Lower lobe of right lung (tissue), 2 donors: ENCODE measurements around the gene SFXN1. TPM values are rescaled to one million over a fixed set of nuclear protein-coding genes. Genes with fewer than 3 reads are reported as not detected.
"Not testable (repeated sequence)": the region's sequence is repeated elsewhere in the genome, so short reads cannot be mapped to it uniquely, and the experiment has no call there.

Experiments
- ATAC-seq, 2 donors: fragments of 200-7000 bp; cut with Tn5 transposase; one replicate each; pipeline ENCODE4 v1.9.1; 2020 to 2022; ENCODE audit warnings: mild to moderate bottlenecking in 2 of 2, moderate library complexity in 2 of 2
- DNase-seq: peaks from one replicate; pipeline ENCODE4 v3.0.0-alpha.2; 2020
- H3K27ac ChIP-seq: fragments of 200-600 bp; one replicate; pipeline ENCODE4 v1.8.0; 2022
- H3K27me3 ChIP-seq: fragments of 200-600 bp; one replicate; pipeline ENCODE4 v1.8.0; 2022; ENCODE audit warnings: low read depth
- H3K36me3 ChIP-seq: fragments of 200-600 bp; one replicate; pipeline ENCODE4 v1.8.0; 2022; ENCODE audit warnings: mild to moderate bottlenecking
- H3K4me1 ChIP-seq: fragments of 200-600 bp; one replicate; pipeline ENCODE4 v1.8.0; 2022
- H3K4me3 ChIP-seq: fragments of 200-600 bp; one replicate; pipeline ENCODE4 v1.8.0; 2022; ENCODE audit warnings: mild to moderate bottlenecking
- H3K9me3 ChIP-seq: fragments of 200-600 bp; one replicate; pipeline ENCODE4 v1.8.0; 2022
- intact Hi-C: fragments of 100-400 bp; cut with DNase I; formaldehyde crosslinking; loops from one replicate; pipeline ENCODE4 v1.11.0; 2022
- total RNA-seq: library from RNA; stranded (reverse); fragmentation: NEBNext Ultra II Directional; extraction: Animal tissue kit (Norgen Biotek cat#: 25700); gene quantifications from one replicate; pipeline ENCODE4 v1.2.1, GENCODE V29; 2021
- TF ChIP-seq, protein P1 (sequence below): fragments of 200-600 bp; IDR thresholded peaks from one replicate; pipeline ENCODE4 v1.8.0; 2022; ENCODE audit warnings: antibody characterized with exemption, mild to moderate bottlenecking
- donor health status: DM: no; HTN: yes; CAD: no; lungs with severe emphysema.

Gene SFXN1
- total RNA-seq, 1 donor from 2014 or later: 15.7 TPM

- intact Hi-C loops: no loop called here
- TF ChIP-seq, protein P1, sequence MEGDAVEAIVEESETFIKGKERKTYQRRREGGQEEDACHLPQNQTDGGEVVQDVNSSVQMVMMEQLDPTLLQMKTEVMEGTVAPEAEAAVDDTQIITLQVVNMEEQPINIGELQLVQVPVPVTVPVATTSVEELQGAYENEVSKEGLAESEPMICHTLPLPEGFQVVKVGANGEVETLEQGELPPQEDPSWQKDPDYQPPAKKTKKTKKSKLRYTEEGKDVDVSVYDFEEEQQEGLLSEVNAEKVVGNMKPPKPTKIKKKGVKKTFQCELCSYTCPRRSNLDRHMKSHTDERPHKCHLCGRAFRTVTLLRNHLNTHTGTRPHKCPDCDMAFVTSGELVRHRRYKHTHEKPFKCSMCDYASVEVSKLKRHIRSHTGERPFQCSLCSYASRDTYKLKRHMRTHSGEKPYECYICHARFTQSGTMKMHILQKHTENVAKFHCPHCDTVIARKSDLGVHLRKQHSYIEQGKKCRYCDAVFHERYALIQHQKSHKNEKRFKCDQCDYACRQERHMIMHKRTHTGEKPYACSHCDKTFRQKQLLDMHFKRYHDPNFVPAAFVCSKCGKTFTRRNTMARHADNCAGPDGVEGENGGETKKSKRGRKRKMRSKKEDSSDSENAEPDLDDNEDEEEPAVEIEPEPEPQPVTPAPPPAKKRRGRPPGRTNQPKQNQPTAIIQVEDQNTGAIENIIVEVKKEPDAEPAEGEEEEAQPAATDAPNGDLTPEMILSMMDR: no peak
- H3K36me3 ChIP-seq: peaks cover 52% of the 10 kb centered on the region
These were observed 16.2 kb downstream of the SFXN1 start for GRCh38 chr5:175494264-175495183.

GRCh38 chr5:175501759-175502158 is 23.4 kb downstream of the SFXN1 start:
- H3K36me3 ChIP-seq: peaks cover 19% of the 10 kb centered on the region
- H3K27me3 ChIP-seq: no peaks in the 10 kb centered on the region
- TF ChIP-seq, protein P1: no peak
- no peak overlapping the region for H3K27ac ChIP-seq
- ATAC-seq (no peak), DNase-seq (no peak)
- no peaks in the 10 kb centered on the region for H3K4me1 ChIP-seq
- intact Hi-C loops: no loop called here
- no peaks in the 10 kb centered on the region for H3K9me3 ChIP-seq
- no peak overlapping the region for H3K4me3 ChIP-seq

More at GRCh38 chr5:175494264-175495183, 16.2 kb downstream of the SFXN1 start:
- Histone ChIP-seq H3K4me3 (no peak overlapping the region), H3K27ac (no peak overlapping the region), H3K4me1 (no peaks in the 10 kb centered on the region), H3K9me3 (no peaks in the 10 kb centered on the region), H3K27me3 (no peaks in the 10 kb centered on the region)
- DNase-seq: no peak
- no peak for ATAC-seq

DNA sequence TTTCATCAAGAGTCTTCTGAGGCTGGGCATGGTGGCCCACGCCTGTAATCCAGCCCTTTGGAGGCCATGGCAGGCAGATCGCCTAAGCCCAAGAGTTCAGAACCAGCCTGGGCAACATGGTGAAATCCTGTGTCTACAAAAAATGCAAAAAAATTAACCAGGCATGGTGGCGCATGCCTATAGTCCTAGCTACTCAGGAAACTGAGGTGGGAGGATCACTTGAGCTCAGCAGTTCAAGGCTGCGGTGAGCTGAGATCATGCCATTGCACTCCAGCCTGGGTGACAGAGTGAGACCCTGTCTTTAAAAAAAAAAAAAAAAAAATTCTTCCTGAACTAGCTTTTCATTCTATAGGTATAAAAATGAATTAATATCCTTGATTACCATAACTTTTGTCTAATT is 29.3 kb downstream of the SFXN1 start:
- H3K4me3 ChIP-seq, intact Hi-C loops, H3K9me3 ChIP-seq, H3K4me1 ChIP-seq, H3K27ac ChIP-seq, DNase-seq, ATAC-seq, H3K27me3 ChIP-seq: not testable (repeated sequence)
- peaks cover 31% of the 10 kb centered on the region for H3K36me3 ChIP-seq

DNA sequence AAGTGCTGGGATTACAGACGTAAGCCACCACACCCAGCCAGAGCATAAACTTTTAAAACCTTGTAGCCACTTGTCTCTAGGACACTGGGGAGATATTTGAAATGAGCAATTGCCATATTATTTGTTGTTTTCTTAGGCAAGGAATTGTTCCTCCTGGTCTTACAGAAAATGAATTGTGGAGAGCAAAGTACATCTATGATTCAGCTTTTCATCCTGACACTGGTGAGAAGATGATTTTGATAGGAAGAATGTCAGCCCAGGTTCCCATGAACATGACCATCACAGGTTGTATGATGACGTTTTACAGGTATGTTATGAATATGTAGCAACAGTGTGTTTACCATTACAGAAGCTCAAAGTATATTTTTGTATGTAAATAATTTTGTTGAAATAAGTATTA is 30.5 kb downstream of the SFXN1 start:
- no peak overlapping the region for H3K4me3 ChIP-seq
- TF ChIP-seq, protein P1: no peak
- peaks cover 43% of the 10 kb centered on the region for H3K36me3 ChIP-seq
- intact Hi-C loops: no loop called here
- no peak for ATAC-seq
- H3K4me1 ChIP-seq: no peaks in the 10 kb centered on the region
- DNase-seq: no peak
- H3K9me3 ChIP-seq: no peaks in the 10 kb centered on the region
- no peaks in the 10 kb centered on the region for H3K27me3 ChIP-seq
- H3K27ac ChIP-seq: no peak overlapping the region

DNA sequence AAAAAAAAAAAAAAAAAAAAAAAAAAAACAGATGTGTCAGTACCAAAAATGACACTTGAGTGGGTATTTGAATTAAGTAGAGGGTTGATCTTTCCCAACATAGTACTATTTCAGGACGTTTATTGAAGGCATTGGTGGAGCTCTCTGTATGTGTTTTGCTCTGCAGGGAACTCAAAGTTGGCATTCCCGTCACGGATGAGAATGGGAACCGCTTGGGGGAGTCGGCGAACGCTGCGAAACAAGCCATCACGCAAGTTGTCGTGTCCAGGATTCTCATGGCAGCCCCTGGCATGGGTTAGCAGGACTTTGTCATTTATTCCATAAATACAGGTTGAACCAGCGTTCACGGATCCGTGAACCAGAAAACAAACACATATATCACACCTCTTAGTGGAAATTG is 34.9 kb downstream of the SFXN1 start:
- Histone ChIP-seq H3K27ac (no peak overlapping the region), H3K9me3 (no peaks in the 10 kb centered on the region), H3K27me3 (no peaks in the 10 kb centered on the region), H3K4me3 (no peak overlapping the region), H3K36me3 (peaks cover 82% of the 10 kb centered on the region), H3K4me1 (no peaks in the 10 kb centered on the region)
- no peak for ATAC-seq
- intact Hi-C loops: no loop called here
- no peak for DNase-seq
- TF ChIP-seq, protein P1: no peak

DNA sequence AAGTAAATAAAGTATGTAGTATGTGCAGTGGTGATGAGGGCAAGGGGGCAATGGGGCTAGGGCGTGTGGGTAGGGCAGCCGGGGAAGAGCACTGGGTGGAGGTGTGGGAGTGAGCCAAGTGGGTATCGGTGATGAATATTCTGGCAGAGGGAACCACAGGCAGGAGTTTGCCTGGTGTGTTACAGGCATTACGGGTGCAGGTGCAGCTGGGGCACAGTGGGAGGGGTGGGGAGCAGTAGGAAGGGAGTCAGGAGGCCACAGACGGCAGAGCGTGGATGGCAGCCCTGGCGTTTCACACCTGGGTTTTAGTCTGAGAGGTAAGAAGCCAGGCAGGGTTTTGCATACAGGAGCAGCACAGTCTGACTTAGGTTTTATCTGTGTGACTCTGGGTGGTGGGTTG is 35.4 kb downstream of the SFXN1 start:
- TF ChIP-seq, protein P1: no peak
- Histone ChIP-seq H3K27me3 (no peaks in the 10 kb centered on the region), H3K4me1 (no peaks in the 10 kb centered on the region), H3K4me3 (no peak overlapping the region), H3K9me3 (no peaks in the 10 kb centered on the region), H3K27ac (no peak overlapping the region), H3K36me3 (peaks cover 86% of the 10 kb centered on the region)
- ATAC-seq (no peak), DNase-seq (no peak)
- intact Hi-C loops: no loop called here
